GM21737 (cell line): ENCODE data around the gene HORMAD2.
"Not testable (repeated sequence)": the region's sequence is repeated elsewhere in the genome, so short reads cannot be mapped to it uniquely, and the experiment has no call there.

Source experiments
- ATAC-seq: cut with Tn5 transposase; IDR thresholded peaks from one replicate; pipeline ENCODE4 v1.9.1; 2021; ENCODE audit warnings: mild to moderate bottlenecking, moderate library complexity; ENCODE audit not compliant: unreplicated experiment

HORMAD2 gene

DNA sequence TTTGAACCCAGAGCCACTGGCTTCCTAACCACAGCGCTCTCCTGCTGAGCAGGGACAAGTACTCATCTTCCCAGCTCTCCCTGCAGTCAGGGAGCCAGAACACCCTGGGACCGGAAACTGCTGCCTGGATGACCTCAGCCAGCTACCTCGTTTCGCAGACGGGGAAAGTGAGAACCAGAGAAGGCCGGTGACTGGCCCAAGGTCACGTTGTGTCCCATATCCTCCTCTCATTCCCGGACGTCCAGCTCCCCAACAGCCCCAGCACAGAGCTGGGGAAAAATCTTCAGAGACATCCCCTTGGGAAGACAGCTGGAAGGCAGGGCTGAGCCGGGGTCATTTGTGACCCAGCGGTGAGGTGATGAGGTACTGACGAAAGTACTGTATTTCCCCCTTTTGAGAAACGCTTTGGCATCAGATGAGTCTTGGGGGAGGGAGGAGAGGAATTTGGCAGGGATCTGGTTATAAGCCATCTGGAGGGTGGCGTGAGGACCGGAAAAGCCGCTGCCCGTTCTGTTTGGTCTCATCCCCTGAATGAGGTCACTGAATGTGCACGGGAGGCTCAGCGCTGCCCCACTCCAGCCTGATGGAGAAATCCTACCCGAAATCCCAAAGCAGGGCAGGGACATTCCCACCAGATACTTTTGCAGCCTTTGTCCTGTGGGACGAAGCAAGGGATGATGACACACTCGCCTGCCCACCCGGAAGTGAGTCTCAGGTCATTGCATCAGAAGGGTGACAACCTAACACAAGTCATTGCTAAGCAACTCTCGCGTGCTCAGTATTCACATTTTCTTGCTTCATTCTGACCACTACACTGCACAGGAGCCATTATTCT lies 125.2 kb downstream of the HORMAD2 start:
- no peak for ATAC-seq

DNA sequence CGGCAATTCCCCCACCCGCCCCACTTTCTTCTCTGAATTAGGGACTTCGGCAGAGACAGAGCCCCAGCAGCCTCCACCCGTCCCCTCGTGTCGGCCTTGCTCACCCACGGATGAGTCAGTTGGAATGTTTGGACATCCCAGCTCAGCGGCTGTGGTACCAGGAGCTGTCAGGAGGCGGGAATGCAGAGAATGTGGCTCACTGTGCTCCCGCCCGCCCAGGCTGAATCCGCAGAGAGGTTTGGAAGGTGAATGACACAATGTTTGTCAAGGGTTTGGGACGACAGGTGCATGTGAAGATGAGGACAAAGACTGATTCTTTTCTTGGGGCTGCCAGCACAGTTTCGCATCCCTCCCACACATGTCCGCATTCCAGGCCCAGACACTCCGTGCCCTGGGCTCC lies 126.7 kb downstream of the HORMAD2 start:
- ATAC-seq: no peak

DNA sequence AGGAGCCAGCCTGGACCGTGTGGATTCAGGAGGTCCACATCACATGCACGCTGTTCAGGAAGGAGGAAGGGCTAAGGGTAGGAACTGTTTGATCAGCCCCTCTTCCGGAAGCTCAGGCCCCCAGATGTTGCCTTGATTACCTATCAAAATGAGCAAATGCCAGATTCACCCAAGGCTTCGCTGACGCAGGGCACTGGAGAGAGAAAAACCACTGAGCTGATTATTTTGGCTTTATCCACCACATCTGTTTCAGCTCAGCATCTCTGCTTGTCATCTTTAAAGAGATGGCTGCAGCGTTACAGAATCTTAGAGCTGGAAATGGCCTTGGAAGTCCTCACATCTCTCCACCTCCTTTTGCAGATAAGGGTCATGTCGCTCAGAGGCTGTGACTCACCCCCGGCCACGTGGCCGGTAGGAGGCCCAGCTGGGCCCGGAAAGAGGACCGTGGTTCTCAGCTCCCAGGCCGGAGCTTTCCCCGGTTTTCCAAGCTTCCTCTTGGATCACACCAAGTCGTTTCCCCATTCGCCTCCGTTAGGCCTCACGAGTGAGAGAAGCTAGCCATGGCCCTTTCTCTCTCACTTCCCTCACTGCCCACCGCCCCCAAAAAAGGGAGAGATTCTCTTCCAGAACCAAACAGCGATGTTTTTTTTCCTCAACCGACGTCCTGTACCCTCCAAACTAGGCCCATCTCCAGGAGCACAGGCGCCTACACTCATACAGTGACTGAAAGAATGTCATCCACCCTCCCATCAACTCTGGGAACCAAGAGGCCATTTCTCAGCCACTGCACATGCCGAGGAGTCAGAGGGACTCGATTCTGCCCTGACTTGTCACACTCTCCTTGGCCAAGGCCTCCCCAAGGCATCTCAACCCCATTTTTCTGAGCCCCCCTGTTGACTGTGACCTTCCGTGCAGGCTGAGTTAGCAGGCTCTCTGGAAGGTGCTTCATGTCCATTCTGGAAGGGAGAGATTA lies 128.7 kb downstream of the HORMAD2 start:
- no peak for ATAC-seq

DNA sequence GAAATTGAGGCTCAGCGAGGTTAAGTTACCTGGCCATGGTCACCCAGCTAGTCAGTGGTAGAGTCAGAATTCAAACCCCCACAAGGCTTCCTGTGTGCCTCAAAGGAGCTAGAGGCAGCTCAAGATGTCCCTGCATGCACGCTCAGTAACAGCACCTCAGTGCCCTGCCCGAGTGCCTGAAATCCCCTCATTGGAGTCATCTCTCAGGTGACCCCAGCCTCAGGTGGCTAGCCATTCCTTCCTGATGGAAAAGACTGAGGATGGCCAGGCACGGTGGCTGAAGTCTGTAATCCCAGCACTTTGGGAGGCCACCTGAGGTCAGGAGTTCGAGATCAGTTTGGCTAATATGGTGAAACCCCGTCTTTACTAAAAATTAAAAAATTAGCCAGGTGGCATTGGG lies 129.4 kb downstream of the HORMAD2 start:
- ATAC-seq: no peak

DNA sequence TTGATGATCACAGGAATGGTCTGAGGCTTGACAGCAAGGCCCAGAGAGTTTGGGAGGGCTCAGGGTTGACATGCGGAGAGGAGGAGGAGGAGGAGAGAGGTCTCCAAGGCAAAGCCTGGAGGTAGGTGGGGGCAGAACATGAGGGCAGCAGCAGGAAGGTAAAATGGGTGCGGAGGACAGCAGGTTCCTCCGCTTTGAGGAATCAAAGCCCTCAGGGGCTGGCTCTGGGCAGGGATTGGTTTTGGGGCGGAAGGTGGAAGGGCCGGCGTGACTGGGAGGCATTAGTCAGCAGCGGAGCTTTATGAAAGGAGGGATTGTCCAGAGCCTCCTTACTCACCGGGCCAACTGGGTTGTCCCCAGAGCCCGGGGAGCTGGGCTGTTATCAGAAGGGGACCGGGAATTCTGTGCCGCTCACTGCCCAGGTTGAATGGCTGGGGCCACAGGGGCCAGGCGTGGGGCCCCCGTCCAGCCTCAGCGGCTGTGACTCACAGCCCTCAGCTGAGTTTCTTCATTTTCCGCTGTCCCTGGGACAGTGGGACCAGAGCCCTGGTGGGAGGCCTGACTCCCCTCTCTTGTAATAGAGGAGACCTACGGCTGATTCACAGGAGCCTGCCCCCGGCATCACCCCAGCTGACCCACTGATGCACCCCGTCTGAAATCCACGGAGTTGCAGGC lies 130.1 kb downstream of the HORMAD2 start:
- ATAC-seq: no peak

DNA sequence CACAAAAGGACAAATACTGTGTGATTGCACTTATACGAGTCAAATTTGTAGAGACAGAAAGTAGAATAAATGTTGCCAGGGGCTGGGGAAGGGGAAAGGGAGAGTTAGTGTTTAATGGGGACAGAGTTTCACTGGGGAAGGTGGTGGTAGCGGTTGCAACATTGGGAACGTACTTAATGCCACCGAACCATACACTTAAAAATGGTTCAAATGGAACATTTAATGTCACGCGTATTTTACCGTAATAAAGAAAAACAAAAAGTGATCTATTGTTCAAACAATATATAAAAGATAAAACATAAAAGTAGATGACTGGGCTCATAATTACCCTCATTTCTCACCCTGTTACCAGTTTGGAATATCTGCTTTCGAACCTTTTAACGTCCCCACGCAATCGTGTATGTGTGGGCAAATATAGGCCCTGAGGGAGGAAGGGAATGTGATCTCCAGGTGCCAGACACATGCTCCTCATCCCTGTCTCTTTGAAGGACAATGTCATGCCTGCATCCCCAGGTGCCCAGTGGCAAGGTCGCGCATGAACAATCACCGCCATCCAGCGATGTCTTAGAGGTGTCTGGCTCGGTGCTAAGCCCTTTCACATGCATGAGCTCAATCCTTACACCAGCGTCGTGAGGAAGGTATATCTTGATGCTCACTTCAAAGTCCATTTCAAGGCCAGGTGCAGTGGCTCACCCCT lies 131.0 kb downstream of the HORMAD2 start:
- no peak for ATAC-seq

DNA sequence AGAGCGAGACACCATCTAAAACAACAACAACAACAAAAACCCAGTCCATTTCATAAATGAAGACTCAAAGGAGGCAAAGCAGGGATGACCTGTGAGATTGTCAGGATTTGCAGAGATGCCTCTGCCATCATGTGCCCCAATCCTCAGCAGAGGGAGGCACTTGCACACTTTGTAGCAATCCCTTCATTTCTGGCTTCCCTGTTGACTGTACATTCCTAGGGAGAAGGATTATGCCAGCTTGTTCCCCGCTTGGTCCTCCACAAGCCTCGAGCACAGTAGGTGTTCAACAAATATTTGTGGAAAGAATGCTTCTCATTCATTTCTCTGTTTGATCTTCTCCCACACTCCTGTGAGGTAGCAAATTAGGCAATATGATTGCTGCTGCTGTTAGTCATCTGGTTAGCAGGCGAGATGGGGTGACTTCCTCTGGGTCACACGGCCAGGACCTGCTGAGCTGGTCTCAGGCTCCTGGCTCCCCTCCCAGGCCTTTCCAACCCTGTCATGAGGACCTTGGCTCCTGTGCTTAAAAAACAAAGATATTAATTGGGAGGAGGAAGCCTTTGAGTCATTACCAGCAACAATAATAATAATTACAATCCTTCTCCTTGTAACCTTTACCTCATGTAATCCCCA lies 132.2 kb downstream of the HORMAD2 start:
- no peak for ATAC-seq

DNA sequence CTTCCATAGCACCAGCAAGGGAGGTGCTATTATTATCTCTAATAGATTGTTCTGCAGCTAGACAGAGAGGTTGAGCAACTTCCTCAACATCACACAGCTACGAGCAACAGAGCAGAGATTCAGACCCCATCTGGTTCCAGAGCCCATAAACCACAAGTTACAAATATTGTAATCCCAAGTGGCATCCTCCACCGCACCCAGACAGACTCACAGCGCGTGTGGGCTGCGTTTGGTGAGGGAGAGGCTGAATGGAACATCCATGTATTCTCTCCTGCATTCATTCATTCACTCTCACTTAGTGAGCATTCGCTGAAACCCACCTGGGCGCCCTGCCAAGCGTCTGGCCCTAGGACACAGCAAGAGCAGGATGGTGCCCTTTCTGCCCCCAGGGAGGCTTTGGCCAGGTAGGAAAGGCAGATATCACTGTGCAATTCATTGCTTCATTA lies 132.8 kb downstream of the HORMAD2 start:
- no peak for ATAC-seq

DNA sequence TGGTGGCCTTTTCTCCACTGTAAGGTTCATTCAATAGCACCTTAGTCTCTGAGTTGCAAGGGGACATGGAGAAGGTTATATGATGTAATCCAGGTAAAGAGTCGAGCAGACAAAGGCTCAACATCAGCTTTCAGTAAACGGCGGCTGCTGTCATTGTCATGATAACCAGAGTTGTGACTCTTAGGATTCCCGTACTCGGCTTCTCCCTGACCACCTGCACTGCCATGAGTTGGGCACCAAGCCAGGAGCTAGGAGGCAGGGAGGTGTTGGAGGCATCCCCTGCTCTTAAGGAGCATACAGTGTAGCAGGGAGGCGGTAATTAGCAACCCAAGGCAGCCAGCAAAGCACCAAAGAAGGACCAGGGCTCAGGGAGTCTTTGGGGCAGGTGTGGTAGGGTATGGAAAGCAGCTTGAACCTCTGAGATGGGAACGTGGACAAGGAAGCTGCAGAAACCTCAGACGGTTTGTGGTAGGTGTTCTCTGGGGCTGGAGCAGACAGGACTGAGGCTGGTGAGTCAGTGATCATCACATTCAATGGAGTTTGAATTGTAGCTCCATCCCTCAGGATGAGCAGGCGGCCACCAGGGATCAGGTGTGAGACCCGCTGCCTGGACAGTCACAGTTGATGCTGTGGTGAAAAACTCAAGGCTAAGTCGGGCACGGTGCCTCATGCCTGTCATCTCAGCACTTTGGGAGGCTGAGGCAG lies 134.6 kb downstream of the HORMAD2 start:
- no peak for ATAC-seq

DNA sequence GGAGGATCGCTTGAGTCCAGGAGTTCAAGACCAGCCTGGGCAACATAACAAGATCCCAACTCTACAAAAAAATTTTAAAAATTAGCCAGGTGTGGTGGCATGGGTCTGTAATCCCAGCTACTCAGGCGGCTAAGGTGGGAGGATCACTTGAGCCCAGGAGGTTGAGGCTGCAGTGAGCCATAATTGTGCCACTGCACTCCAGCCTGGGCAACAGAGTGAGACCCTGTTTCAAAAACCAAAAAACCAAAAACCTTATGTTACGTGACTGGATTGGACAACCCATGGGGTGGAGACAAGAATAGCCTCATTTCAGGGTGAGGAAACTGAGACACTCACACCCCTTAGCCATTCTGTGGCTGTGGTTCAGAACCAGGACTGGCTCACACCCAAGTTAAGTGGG lies 136.0 kb downstream of the HORMAD2 start:
- ATAC-seq: not testable (repeated sequence)

DNA sequence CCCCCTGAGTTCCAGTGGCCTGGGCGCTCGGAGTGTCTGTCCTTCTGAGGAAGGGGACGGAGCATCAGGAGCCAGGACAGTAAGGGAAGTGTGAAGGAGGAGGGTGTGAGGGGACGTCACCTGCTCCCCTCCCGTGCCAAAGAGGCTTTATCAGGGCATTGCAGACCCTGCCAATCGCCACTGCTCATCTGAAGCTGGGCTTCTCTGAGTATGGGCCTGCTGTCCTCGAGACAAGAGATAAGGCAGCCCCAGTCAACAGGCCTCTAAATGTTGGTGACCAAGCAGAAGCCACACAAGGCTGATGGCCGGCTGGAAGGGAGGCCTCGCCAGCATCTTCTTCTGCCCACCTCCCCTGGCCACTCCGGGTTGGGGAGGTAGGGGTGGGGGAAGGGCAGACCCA lies 136.4 kb downstream of the HORMAD2 start:
- ATAC-seq: no peak

DNA sequence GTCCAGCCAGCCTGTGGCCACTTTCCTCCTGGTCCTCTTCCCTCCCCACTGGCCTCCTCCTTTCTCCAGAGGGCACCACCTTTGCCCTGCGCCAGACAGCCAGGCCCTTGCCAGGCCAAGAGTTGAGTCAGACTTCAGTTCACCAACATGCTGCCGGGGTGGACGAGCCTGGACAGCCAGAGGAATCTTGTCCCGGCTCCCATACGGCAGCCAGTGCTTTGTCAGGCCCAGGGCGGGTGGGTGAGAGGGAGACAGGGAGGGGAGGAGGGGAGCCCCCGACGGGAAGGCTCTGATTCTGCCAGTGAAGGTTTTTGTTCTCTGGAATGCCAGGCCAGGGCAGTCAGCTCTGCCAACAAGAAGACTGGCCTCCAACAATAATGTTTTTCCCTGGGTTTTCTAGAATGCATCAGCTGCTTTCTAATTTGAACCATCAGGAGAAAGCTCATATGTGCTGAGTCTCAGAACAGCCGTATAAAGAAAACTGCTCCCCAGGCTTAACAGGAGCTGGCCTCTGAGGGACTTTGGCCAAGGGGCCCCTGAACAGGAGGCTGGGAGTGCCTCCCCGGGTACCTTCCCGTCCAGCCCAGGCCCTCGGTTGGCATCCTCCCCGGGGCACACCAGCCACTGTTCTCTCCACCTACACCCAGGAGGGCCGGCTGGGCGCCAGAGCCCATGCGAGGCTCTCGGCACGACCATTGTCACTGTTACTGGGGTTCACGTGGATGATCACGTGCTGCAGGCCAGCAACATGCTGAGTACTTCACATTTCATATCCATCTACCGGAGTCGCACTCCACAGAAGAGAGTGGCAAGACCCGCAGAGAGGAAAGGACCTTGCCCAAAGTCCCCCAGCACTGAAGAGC lies 137.7 kb downstream of the HORMAD2 start:
- ATAC-seq: no peak

DNA sequence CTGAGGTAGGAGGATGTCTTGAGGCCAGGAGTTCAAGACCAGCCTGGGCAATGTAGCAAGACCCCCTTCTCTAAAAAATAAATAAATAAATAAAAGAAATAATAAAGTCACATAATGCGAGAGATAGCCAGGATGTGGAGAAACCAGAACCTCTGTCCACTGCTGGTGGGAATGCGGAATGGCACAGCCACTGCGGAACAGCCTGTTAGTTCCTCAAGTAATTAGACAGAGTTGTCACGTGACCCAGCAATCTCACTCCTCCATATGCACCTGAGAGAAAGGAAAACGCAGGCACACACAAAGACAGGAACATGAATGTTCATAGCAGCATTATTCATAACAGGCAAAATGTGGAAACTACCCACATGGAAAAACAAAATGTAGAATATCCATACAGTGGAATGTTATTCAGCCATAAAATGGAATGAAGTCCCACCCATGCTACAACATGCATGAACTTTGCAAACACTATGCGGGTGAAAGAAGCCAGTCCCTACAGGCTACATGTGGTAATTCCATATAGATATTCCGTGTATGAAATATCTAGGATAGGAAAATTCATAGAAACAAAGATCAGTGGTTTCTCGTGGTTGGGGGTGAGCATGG lies 138.9 kb downstream of the HORMAD2 start:
- no peak for ATAC-seq

DNA sequence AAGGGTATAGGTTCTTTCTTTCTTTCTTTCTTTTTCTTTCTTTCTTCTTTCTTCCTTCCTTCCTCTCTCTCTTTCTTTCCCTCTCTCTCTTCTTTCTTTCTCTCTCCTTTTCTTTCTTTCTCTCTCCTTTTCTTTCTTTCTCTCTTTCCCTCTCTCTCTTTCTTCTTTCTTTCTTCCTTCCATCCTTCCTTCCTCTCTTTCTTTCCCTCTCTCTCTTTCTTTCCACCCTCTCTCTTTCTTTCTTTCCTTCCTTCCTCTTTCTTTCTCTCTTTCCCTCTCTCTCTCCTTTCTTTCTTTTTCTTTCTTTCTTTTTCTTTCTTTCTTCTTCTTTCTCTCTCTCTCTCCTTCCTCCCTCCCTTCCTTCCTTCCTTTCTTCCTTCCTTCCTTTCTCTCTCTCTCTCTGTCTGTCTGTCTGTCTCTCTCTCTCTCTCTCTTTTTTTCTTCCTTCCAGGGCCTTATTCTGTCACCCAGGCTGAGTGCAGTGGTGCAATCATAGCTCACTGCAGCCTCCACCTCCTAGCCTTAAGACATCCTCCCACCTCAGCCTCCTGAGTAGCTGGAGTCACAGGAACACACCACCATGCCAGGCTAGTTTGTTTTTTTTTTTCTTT lies 139.5 kb downstream of the HORMAD2 start:
- no peak for ATAC-seq

DNA sequence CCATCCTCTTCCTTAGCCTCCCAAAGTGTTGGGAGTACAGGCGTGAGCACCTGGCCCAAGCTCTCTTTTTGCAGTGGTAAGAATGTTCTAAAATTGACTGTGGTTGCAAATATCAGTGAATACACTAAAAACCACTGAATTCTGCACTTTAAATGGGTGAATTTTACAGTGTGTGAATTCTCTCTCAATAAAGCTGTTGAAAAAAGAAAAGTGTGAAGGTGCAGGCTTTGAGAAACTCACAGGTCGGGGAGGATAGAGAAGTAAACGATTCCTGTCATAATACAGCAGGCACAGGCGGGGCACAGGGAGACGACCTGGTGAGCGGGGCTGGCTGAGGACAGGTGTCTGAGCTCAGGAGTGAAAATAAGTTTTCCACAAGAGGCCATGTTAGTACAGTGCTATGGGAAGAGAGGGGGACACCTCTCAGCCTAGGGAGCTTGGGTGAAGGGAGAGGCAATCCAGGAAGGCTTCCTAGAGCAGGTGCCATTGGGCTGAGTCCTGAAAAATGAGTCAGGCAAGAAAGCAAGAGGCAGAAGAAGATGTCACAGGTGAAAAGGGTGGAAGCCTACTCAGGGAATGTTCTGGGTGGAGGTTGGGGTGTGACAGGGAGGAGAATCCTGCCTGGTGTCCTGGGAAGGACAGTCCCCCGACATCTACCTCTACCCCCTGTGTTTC lies 140.2 kb downstream of the HORMAD2 start:
- ATAC-seq: no peak

DNA sequence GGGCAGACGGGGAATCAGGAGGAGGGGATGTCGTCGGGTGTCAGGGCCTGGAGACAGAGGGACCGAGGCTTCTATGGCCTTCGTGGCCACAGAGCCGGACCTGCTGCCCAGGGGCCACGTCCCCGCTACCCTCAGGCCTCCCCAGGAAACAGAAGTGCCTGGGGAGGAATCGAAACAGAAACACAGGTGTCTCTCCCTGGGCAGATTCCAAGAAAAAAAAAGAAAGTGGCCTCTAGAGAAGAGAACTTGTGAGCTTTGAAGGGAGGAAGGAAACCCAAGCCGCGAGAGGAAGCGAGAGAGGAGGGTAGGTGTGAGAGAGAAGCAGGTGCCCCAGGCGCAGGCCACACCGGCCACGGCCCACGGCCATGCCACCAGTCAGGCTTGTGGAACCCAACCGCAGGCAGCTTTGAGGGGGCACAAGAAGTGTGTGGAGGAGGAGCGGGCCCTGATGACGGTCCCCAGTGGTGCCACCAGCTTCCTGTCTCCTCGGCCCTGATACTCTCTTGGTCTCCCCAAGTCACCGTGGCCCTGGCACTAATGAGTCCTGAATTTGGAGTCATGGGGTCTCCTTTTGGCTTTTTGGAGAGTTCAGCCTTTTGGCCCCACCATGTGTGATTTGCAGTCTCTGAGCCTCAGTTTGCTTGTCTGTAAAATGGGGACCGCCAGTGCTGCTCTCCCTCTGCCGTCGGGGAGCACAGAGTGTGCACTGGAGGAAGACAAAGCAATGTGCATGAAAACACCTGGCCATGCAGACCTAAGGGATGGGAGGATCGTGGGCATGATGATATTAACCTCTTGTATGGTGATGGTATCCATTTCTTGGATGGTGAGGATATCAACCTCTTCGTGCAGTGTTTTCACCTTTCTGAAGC lies 141.1 kb downstream of the HORMAD2 start:
- no peak for ATAC-seq
